COLO668 (cell line): Measurements from ENCODE around the gene CFAP68.
"Not testable (repeated sequence)": the region's sequence is repeated elsewhere in the genome, so short reads cannot be mapped to it uniquely, and the experiment has no call there.

ENCODE experiments used
- DNase-seq: peaks from one replicate; lab custom pipeline; 2025; ENCODE audit not compliant: unreplicated experiment; lab: John Stamatoyannopoulos, UW

The CFAP68 gene

GRCh38 chr11:111870522-111870885 is 8.8 kb upstream of the CFAP68 start:
- no peak for DNase-seq

- peak; percentile 83 for DNase-seq
Observed at GRCh38 chr11:111870886-111871692, 8.3 kb upstream of the CFAP68 start, which contains the start of gene ALG9. Gene ALG9 (minus strand): TSS chr11:111871581. CDS start chr11:111871482, 99 bp downstream.

GRCh38 chr11:111871693-111872161 is 7.6 kb upstream of the CFAP68 start:
- no peak for DNase-seq

- DNase-seq, result no peak
Observed at GRCh38 chr11:111878385-111878848, 924 bp upstream of the CFAP68 start.

GRCh38 chr11:111879637-111879960 is 258 bp downstream of the CFAP68 start:
- no peak for DNase-seq

- DNase-seq, result no peak
Observed at GRCh38 chr11:111882202-111882601, 2.9 kb downstream of the CFAP68 start.

GRCh38 chr11:111885053-111885452 is 5.7 kb downstream of the CFAP68 start:
- DNase-seq, result not testable (repeated sequence)

GRCh38 chr11:111886032-111886431 is 6.7 kb downstream of the CFAP68 start:
- DNase-seq, result no peak

- DNase-seq, result no peak
Observed at GRCh38 chr11:111886844-111887243, 7.5 kb downstream of the CFAP68 start.

- no peak for DNase-seq
Observed at GRCh38 chr11:111905411-111905810, 26.1 kb downstream of the CFAP68 start.

GRCh38 chr11:111906680-111907079 is 27.3 kb downstream of the CFAP68 start:
- no peak for DNase-seq

GRCh38 chr11:111908639-111909305 is 29.4 kb downstream of the CFAP68 start:
- DNase-seq, result no peak

- no peak for DNase-seq
Observed at GRCh38 chr11:111909378-111909777, 30.0 kb downstream of the CFAP68 start.

GRCh38 chr11:111910676-111911562 is 31.6 kb downstream of the CFAP68 start:
- no peak for DNase-seq

- no peak for DNase-seq
Observed at GRCh38 chr11:111911563-111912401, 32.4 kb downstream of the CFAP68 start, which contains the start of gene CRYAB. Gene CRYAB (minus strand): TSS chr11:111911770. CDS start chr11:111911724, 46 bp downstream.

GRCh38 chr11:111912535-111912934 is 33.2 kb downstream of the CFAP68 start, which contains the start of gene HSPB2:
Gene HSPB2 (plus strand): TSS chr11:111912734. CDS start chr11:111912830, 96 bp downstream.
- DNase-seq, result no peak

GRCh38 chr11:111913031-111913861 is 33.9 kb downstream of the CFAP68 start:
- DNase-seq, result no peak

- no peak for DNase-seq
Observed at GRCh38 chr11:111913997-111914396, 34.7 kb downstream of the CFAP68 start.

GRCh38 chr11:111916768-111917167 is 37.4 kb downstream of the CFAP68 start:
- no peak for DNase-seq
